PC-9 (cell line): ENCODE data around the gene FAM219A. TPM values are rescaled to one million over a fixed set of nuclear protein-coding genes. Genes with fewer than 3 reads are reported as not detected.
"Not testable (repeated sequence)": the region's sequence is repeated elsewhere in the genome, so short reads cannot be mapped to it uniquely, and the experiment has no call there.

Source experiments
- BruUV-seq: library from RNA; stranded (reverse); fragments of 400-500 nt; replicated peaks from 2 replicates; lab custom pipeline; 2021; lab: Mats Ljungman, UMichigan
- CTCF ChIA-PET: fragments of 300-600 bp; sonication (Branson Sonifier 250); formaldehyde crosslinking; loops from one replicate; lab custom pipeline; 2022; ENCODE audit warnings: antibody characterized with exemption; lab: Charles Lee
- POLR2A ChIA-PET: fragments of 300-600 bp; sonication (Branson Sonifier 250); formaldehyde crosslinking; loops from one replicate; lab custom pipeline; 2022; ENCODE audit warnings: antibody characterized with exemption; ENCODE audit not compliant: unreplicated experiment; lab: Charles Lee
- DNase-seq, 2 experiments: peaks; one replicate each; pipeline versions ENCODE4 v3.0.0 to v3.0.0-alpha.2; 2015 to 2022; ENCODE audit warnings: mixed read lengths in 1 of 2
- H2AFZ ChIP-seq: fragments of 200-600 bp; sonication (generic); 2 replicates; pipeline ENCODE4 v1.8.1; 2017; ENCODE audit warnings: antibody characterized with exemption
- H3F3A ChIP-seq: fragments of 200-600 bp; sonication (generic); 2 replicates; pipeline ENCODE4 v1.8.1; 2017; ENCODE audit warnings: antibody characterized with exemption, mild to moderate bottlenecking, low read depth; ENCODE audit not compliant: insufficient read depth
- H3K27ac ChIP-seq: fragments of 200-600 bp; sonication (generic); 2 replicates; pipeline ENCODE4 v1.6.1; 2016; ENCODE audit warnings: mixed run types
- H3K27me3 ChIP-seq: fragments of 200-600 bp; sonication (generic); 2 replicates; pipeline ENCODE4 v1.6.1; 2016; ENCODE audit warnings: low read depth, mixed run types; ENCODE audit not compliant: insufficient read depth
- H3K36me3 ChIP-seq: fragments of 200-600 bp; sonication (generic); 2 replicates; pipeline ENCODE4 v1.6.1; 2016; ENCODE audit warnings: low read depth, mixed run types
- H3K4me1 ChIP-seq: fragments of 200-600 bp; sonication (generic); replicated peaks from 2 replicates; pipeline ENCODE4 v1.6.1; 2016; ENCODE audit warnings: mixed run types; ENCODE audit not compliant: insufficient read depth
- H3K4me2 ChIP-seq: fragments of 200-600 bp; sonication (generic); 2 replicates; pipeline ENCODE4 v1.6.1; 2017; ENCODE audit warnings: mixed run types
- H3K4me3 ChIP-seq: fragments of 200-600 bp; sonication (generic); 2 replicates; pipeline ENCODE4 v1.6.1; 2016; ENCODE audit warnings: mixed run types
- H3K79me2 ChIP-seq: fragments of 200-600 bp; sonication (generic); 2 replicates; pipeline ENCODE4 v1.6.1; 2017; ENCODE audit warnings: low read depth, mixed run types
- H3K9me2 ChIP-seq: fragments of 200-600 bp; sonication (generic); 2 replicates; pipeline ENCODE4 v1.8.1; 2017; ENCODE audit warnings: mild to moderate bottlenecking; ENCODE audit not compliant: insufficient read depth
- H3K9me3 ChIP-seq: fragments of 200-600 bp; sonication (generic); 2 replicates; pipeline ENCODE4 v1.8.1; 2016; ENCODE audit warnings: low read depth; ENCODE audit not compliant: insufficient read depth
- H4K20me1 ChIP-seq: fragments of 200-600 bp; sonication (generic); 2 replicates; pipeline ENCODE4 v1.8.1; 2017; ENCODE audit not compliant: insufficient read depth
- EZH2 ChIP-seq: fragments of 200-600 bp; sonication (generic); IDR thresholded peaks from 2 replicates; pipeline ENCODE4 v1.8.0; 2017; ENCODE audit warnings: antibody characterized with exemption, low read depth
- intact Hi-C: fragments of 100-400 bp; cut with micrococcal nuclease; formaldehyde crosslinking; loops from one replicate; pipeline ENCODE4 v1.10.0; 2022; ENCODE audit not compliant: unreplicated experiment
- total RNA-seq: library from RNA; stranded (reverse); gene quantifications from 2 replicates; pipeline ENCODE4 v1.2.3, GENCODE V29; 2021
- TF ChIP-seq, protein P1 (sequence below): fragments of 200-600 bp; sonication (generic); conservative IDR thresholded peaks from 2 replicates; pipeline ENCODE4 v1.6.1; 2017; ENCODE audit warnings: mixed run types, antibody characterized with exemption, mild to moderate bottlenecking, moderate library complexity

FAM219A gene
- total RNA-seq, 1 experiment from 2014 or later, result 15.6 TPM

DNA sequence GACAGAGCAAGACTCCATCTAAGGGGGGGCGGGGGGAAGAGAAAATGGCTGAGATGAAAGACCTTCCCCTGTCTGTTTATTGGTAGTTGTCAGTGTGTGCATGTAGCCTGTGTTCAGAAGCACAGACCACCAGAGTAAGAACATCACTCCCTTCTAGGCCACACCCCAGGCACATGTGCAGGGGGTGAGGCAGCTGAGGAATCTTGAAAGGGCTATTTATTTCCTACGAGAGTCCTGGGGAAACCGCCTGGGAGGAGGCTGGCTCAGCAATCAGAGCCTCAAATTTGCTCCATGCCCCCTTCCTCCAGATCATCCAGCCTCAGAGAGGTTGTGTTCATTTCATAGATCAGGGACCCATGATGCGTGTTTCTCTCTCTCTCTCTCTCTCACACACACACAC is 88.7 kb downstream of the FAM219A start:
- H4K20me1 ChIP-seq, result no peaks in the 10 kb centered on the region
- CTCF ChIA-PET, result no interaction called here
- POLR2A ChIA-PET, result no interaction called here
- no peaks in the 10 kb centered on the region for H3K79me2 ChIP-seq
- H3K9me3 ChIP-seq, result no peaks in the 10 kb centered on the region
- no peaks in the 10 kb centered on the region for H3K4me1 ChIP-seq
- H3K4me2 ChIP-seq, result no peak overlapping the region
- no peaks in the 10 kb centered on the region for H3K9me2 ChIP-seq
- DNase-seq, result no peak
- no peaks in the 10 kb centered on the region for H3F3A ChIP-seq
- intact Hi-C loops, result loop anchor here (10.0 kb wide), 1 partner anchor 445 kb away; no protein-coding TSS in a partner anchor
- no peaks in the 10 kb centered on the region for H3K36me3 ChIP-seq
- H3K27ac ChIP-seq, result no peak overlapping the region
- no TSS peak for BruUV-seq
- TF ChIP-seq EZH2, result no peak
- TF ChIP-seq, protein P1, sequence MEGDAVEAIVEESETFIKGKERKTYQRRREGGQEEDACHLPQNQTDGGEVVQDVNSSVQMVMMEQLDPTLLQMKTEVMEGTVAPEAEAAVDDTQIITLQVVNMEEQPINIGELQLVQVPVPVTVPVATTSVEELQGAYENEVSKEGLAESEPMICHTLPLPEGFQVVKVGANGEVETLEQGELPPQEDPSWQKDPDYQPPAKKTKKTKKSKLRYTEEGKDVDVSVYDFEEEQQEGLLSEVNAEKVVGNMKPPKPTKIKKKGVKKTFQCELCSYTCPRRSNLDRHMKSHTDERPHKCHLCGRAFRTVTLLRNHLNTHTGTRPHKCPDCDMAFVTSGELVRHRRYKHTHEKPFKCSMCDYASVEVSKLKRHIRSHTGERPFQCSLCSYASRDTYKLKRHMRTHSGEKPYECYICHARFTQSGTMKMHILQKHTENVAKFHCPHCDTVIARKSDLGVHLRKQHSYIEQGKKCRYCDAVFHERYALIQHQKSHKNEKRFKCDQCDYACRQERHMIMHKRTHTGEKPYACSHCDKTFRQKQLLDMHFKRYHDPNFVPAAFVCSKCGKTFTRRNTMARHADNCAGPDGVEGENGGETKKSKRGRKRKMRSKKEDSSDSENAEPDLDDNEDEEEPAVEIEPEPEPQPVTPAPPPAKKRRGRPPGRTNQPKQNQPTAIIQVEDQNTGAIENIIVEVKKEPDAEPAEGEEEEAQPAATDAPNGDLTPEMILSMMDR, result no peak
- H2AFZ ChIP-seq, result no peak overlapping the region
- H3K4me3 ChIP-seq, result no peak overlapping the region
- H3K27me3 ChIP-seq, result no peaks in the 10 kb centered on the region

DNA sequence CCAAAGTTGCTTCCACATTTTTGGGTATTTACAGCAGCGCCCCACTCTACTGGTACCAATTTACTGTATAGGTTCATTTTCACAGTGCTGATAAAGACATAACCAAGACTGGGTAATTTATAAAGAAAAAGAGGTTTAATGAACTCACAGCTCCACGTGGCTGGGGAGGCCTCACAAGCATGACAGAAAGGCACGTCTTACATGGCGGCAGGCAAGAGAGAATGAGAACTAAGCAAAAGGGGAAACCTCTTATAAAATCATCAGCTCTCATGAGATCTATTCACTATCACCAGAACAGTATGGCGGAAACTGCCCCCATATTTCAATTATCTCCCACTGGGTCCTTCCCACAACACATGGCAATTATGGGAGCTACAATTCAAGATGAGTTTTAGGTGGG is 89.6 kb downstream of the FAM219A start:
- POLR2A ChIA-PET, BruUV-seq, H3K9me3 ChIP-seq, intact Hi-C loops, H3K4me2 ChIP-seq, H3K9me2 ChIP-seq, H3K27ac ChIP-seq, H4K20me1 ChIP-seq, H3K27me3 ChIP-seq, H3K4me3 ChIP-seq, H3K36me3 ChIP-seq, H3K79me2 ChIP-seq, DNase-seq, H2AFZ ChIP-seq, CTCF ChIA-PET, H3K4me1 ChIP-seq, H3F3A ChIP-seq: not testable (repeated sequence)

DNA sequence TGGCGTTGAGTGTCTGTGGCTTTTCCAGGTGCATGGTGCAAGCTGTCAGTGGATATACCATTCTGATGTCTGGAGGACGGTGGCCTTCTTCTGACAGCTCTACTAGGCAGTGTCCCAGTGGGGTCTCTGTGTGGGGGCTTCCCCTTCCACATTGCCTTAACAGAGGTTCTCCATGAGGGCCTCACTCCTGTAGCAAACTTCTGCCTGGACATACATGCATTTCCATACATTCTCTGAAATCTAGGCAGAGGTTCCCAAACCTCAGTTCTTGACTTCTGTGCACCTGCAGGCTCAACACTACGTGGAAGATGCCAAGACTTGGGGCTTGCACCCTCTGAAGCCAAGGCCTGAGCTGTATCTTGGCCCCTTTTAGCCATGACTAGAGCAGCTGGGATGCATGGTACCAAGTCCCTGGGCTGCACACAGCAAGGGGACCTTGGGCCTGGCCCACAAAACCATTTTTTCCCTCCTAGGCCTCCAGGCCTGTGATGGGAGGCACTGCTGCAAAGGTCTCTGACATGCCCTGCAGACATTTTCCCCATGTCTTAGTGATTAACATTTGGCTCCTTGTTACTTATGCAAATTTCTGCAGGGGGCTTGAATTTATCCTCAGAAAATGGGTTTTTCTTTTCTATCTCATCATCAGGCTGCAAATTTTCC is 90.5 kb downstream of the FAM219A start:
- intact Hi-C loops, result not testable (repeated sequence)

DNA sequence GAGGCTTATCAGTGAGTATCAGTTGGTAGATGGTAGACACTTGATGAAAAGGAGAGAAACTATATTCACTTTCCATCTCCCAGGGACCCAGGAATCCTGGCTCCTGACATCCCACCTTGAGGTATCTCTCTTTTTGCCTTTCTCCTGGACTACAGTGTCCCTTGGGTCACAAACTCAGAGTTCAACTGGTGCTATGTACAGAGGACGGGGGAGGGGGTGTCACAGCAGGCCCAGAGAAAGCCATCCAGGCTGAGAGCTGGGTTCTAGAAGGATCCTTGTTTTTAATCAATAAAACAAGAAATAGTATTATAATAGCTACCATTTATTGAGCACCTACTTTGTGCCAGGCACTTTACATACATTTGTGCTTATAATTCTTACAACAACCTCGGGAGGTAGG is 92.0 kb downstream of the FAM219A start:
- intact Hi-C loops, result no loop called here
- no peaks in the 10 kb centered on the region for H3K4me1 ChIP-seq
- no peak overlapping the region for H3K4me3 ChIP-seq
- no peaks in the 10 kb centered on the region for H3K9me2 ChIP-seq
- H3K36me3 ChIP-seq, result no peaks in the 10 kb centered on the region
- no peak overlapping the region for H2AFZ ChIP-seq
- no peak for TF ChIP-seq EZH2
- TF ChIP-seq, protein P1, result no peak
- ChIA-PET CTCF (interaction anchor here (0.6 kb wide), 1 partner anchor 229 kb away, joined by 7 read pairs; no protein-coding TSS in a partner anchor), POLR2A (no interaction called here)
- no peaks in the 10 kb centered on the region for H4K20me1 ChIP-seq
- no peak overlapping the region for H3K27ac ChIP-seq
- no TSS peak for BruUV-seq
- H3K27me3 ChIP-seq, result no peaks in the 10 kb centered on the region
- DNase-seq, result no peak
- no peaks in the 10 kb centered on the region for H3K9me3 ChIP-seq
- H3K79me2 ChIP-seq, result no peaks in the 10 kb centered on the region
- no peaks in the 10 kb centered on the region for H3F3A ChIP-seq
- no peak overlapping the region for H3K4me2 ChIP-seq

More for the DNA sequence above, 90.5 kb downstream of the FAM219A start:
- DNase-seq, H3K4me1 ChIP-seq, H3K27me3 ChIP-seq, BruUV-seq, CTCF ChIA-PET, H3K4me2 ChIP-seq, H3K79me2 ChIP-seq, H4K20me1 ChIP-seq, POLR2A ChIA-PET, H2AFZ ChIP-seq, H3K9me2 ChIP-seq, H3K27ac ChIP-seq, H3K9me3 ChIP-seq, H3K4me3 ChIP-seq, H3F3A ChIP-seq, H3K36me3 ChIP-seq: not testable (repeated sequence)
